PFSK-1 (cell line): Measurements from ENCODE around the gene CHRNA3.

ENCODE experiments used
- FOXP2 ChIP-seq: optimal IDR thresholded peaks from 2 replicates; pipeline ENCODE3; 2011; ENCODE audit warnings: borderline replicate concordance, control low read depth, inconsistent platforms; ENCODE audit not compliant: insufficient read depth; ENCODE audit errors: extremely low read length, extremely low read depth
- POLR2AphosphoS5 ChIP-seq: IDR thresholded peaks from 2 replicates; pipeline ENCODE4 v1.6.1; 2012; ENCODE audit warnings: low read depth, mild to moderate bottlenecking, control low read depth, low read length, moderate library complexity
- REST ChIP-seq, 2 experiments: IDR thresholded peaks; 2 replicates each; pipeline versions ENCODE4 v1.6.1 to v1.8.0; 2011 to 2012; ENCODE audit warnings: low read depth in 2 of 2, low read length in 2 of 2, control low read depth in 1 of 2, inconsistent platforms in 1 of 2, mild to moderate bottlenecking in 1 of 2, moderate library complexity in 1 of 2; ENCODE audit not compliant: insufficient read depth in 1 of 2
- SIN3A ChIP-seq: IDR thresholded peaks from 2 replicates; pipeline ENCODE4 v1.6.1; 2012; ENCODE audit warnings: mild to moderate bottlenecking, low read length, moderate library complexity, borderline replicate concordance; ENCODE audit not compliant: insufficient read depth
- TAF1 ChIP-seq: IDR thresholded peaks from 2 replicates; pipeline ENCODE4 v1.6.1; 2012; ENCODE audit warnings: low read length, control low read depth, borderline replicate concordance; ENCODE audit not compliant: insufficient read depth

- TF ChIP-seq POLR2AphosphoS5 = no peak
- no peak for TF ChIP-seq TAF1
- no peak for TF ChIP-seq REST (IDR thresholded peaks at IDR 0.05; ENCODE audit: insufficient read depth in 1 of 2, low read depth in 2 of 2, low read length in 2 of 2)
- TF ChIP-seq SIN3A = no peak
- TF ChIP-seq FOXP2 = no peak
These were observed 15.6 kb downstream of the CHRNA3 start for GRCh38 chr15:78605201-78605600.
